ENCODE measurements around the gene NOX5. TPM values are rescaled to one million over a fixed set of nuclear protein-coding genes. Genes with fewer than 3 reads are reported as not detected.
A peak's percentile ranks its signal among the peaks of the same experiment; 100 is the strongest.
"Not testable (repeated sequence)": the region's sequence is repeated elsewhere in the genome, so short reads cannot be mapped to it uniquely, and the experiment has no call there.

Gene NOX5
- under 1 TPM; 0.38 to 0.43 (median 0.40) TPM for polyA plus RNA-seq (ENCODE audit: insufficient read length in 3 of 3)

DNA sequence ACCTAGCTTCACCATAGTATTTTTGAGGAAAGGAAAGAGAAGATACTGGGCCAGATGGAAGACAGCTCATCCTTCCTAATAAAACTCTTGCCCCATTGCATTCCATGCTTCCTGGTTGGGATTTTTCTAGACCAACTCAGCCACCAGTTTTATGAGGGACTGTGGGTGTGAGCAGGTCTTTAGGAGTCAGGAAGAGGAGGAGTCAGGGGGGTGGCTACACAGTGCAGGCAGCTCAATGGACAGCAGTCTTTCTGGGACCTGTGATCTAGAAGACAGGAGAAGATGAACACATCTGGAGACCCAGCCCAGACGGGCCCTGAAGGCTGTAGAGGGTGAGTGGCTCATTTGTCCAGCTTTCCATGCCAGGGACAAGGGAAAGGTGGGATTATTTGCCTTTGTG lies at the start of gene NOX5:
Gene NOX5 (plus strand): TSS at position 242 of the 400 bp plus-strand sequence. CDS start 41 bp downstream, at position 283.
- DNase-seq (ENCODE audit: low read depth in 3 of 3, low spot score in 2 of 3): no peak

GRCh38 chr15:68966996-68967395 lies 47.5 kb upstream of the NOX5 start:
- DNase-seq (ENCODE audit: low read depth in 3 of 3, low spot score in 2 of 3): no peak

DNA sequence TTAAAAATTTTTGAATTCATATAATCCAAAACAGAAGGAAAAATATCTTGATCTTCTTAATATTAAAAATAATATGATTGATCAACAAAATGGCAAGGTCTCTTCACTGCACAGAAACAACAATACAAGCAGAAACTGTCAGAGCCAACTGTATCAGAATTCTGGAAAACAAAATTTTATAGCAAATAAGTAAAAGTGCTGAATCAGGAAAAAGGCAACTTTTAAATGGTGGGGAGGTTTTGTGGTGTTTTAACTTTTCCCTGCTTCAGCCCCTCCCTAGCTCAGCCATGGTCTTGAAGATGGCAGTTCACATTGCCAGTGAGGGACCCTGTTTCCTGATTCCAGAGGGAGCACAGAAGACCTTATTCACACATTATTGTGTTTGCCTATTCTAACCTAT lies 46.5 kb upstream of the NOX5 start:
- DNase-seq (ENCODE audit: low read depth in 3 of 3, low spot score in 2 of 3): no peak

- DNase-seq (ENCODE audit: low read depth in 3 of 3, low spot score in 2 of 3): no peak
Measured at GRCh38 chr15:68969298-68969697, 45.2 kb upstream of the NOX5 start.

DNA sequence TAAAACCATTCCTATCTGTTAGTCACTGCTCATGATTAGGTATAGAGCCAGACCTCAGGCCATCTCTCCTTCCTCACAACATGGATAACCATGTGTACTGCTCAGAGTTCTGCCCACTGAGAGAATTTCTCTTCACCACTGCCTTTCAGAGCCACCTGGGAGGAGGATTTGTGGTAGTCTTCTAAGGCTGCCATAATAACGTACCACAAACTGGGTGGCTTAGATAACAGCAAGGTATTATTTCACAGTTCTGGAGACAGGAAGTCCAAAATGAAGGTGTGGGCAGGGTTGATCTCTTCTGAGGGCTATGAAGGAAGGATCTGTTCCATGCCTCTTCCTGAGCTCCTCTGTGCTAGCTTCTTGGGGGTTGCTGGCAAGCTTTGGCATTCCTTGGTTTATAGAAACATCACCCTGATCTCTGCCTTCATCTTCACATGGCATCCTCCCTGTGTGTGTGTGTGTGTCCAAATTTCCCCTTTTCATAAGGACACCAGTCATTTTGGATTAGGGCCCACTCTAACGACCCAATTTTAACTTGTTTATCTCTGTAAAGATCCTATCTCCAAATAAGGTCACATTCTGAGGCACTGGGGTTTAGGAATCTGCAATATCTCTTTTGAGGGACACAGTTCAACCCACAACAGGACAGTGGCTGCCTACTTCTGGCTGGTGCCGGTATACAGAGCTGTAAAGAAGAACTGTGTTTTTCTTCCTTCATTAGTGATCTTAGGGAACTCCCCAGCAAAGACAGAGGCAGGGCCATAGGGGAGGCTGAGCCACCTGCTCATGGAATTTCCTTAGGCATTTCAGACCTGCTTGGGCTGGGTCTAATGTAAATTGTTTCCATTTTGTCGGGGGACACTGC lies 42.1 kb upstream of the NOX5 start:
- DNase-seq (ENCODE audit: low read depth in 3 of 3, low spot score in 2 of 3): no peak

DNA sequence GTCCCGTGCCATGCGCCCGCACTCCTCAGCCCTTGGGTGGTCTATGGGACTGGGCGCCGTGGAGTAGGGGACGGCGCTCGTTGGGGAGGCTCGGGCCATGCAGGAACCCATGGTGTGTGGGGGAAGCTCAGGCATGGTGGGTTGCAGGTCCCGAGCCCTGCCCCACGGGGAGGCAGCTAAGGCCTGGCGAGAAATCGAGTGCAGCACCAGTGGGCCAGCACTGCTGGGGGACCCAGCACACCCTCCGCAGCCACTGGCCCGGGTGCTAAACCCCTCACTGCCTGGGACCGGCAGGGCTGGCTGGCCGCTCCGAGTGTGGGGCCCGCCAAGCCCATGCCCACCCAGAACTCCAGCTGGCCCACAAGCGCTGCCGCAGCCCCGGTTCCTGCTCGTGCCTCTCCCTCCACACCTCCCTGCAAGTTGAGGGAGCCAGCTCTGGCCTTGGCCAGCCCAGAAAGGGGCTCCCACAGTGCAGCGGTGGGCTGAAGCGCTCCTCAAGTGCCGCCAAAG lies 38.8 kb upstream of the NOX5 start:
- DNase-seq (ENCODE audit: low read depth in 3 of 3, low spot score in 2 of 3): not testable (repeated sequence)

DNA sequence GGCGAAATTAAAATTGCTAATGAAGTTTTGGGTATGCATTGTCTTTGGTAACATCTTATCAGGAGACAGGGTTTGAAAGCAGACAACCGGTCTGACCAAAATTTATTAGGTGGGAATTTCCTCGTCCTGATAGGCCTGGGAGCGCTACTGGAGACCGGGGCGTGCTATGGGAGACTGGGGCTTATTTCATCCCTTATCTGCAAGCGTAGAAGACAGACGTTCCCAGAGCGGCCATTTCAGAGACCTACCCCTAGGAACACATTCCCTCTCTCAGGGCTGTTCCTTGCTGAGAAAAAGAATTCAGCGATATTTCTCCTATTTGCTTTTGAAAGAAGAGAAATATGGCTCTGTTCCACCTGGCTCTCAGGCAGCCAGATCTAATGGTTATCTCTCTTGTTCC lies 37.1 kb upstream of the NOX5 start:
- DNase-seq (ENCODE audit: low read depth in 3 of 3, low spot score in 2 of 3): not testable (repeated sequence)

- no peak for DNase-seq (ENCODE audit: low read depth in 3 of 3, low spot score in 2 of 3)
Measured at GRCh38 chr15:68979006-68979405, 35.5 kb upstream of the NOX5 start.

- DNase-seq (ENCODE audit: low read depth in 3 of 3, low spot score in 2 of 3): no peak
Measured at GRCh38 chr15:68979816-68980215, 34.7 kb upstream of the NOX5 start.

GRCh38 chr15:68980786-68981185 lies 33.7 kb upstream of the NOX5 start:
- no peak for DNase-seq (ENCODE audit: low read depth in 3 of 3, low spot score in 2 of 3)

DNA sequence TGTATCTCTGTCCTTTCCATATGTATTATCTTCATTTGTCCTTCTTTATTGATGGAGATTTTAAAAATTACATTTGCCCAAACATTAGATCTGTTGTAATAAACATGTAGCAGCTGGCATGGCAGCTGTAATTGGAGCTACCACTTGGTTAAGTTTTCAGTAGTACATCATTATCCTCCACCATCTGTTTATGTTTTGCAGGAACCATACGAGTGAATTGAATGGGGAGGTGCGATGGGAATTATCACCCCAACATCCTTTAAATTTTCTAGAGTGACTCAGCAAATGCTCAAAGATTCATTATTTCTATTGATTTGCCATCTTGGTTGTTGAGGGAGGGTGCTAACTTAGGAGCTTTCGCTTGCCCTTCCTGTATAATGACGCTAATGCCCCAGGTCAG lies 32.6 kb upstream of the NOX5 start:
- DNase-seq (ENCODE audit: low read depth in 3 of 3, low spot score in 2 of 3): no peak

DNA sequence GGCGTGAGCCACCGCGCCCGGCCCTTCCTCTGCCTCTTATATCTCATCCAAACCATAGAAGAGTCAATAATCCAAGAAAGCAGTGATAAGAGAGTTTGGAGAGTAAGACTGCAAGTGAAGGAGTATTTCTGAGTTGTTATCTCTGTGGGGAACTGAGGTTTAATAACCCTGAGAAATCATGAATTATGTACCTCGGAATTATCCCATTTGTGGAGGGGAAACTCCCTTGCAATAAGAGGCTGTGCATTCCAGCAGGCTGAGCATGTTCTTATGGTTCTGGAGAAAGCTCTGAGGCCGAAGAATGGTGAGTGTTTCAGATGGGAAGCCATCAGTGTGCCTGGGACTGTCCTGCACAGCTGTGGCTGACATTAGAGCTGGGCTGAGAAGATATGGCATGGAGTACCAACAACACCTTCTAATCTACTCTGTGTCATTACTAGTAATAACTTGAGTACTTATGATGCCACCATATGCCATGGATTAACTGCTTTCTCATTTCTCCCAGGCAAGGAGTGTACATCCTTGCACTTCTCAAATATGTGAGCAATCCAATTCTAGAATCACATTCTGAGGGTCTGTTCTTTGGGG lies 31.4 kb upstream of the NOX5 start:
- no peak for DNase-seq (ENCODE audit: low read depth in 3 of 3, low spot score in 2 of 3)

- peak in 1 of 3 donors; percentile 29 for DNase-seq (ENCODE audit: low read depth in 3 of 3, low spot score in 2 of 3)
Measured at GRCh38 chr15:68983961-68984481, 30.5 kb upstream of the NOX5 start.

GRCh38 chr15:68984586-68984985 lies 29.9 kb upstream of the NOX5 start:
- DNase-seq (ENCODE audit: low read depth in 3 of 3, low spot score in 2 of 3): no peak

DNA sequence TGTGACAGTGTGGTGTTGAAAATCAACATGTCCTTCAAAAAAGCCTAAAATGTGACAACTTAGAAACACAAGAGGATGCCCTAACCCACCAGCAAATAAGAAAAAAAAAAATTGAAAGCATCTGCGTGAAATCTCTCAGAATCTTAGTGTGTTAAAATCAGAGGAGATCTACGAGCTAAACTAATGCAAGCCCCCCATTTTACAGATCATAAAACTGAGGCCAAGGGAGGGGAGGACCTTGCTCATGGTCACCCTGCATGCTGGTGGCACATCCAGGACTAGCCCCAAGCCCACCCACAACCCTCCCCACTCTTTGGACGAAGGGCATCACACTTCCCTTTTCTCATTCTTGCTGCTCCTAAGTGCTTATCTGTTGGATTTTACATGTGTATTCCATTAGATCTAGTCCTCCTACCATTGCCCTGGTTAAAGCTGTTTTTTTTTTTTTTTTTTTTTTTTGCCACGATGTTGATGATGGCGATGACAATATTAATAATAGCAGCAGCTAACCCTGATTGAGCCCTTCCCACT lies 29.1 kb upstream of the NOX5 start:
- no peak for DNase-seq (ENCODE audit: low read depth in 3 of 3, low spot score in 2 of 3)

- DNase-seq (ENCODE audit: low read depth in 3 of 3, low spot score in 2 of 3): no peak
Measured at GRCh38 chr15:68986322-68986721, 28.2 kb upstream of the NOX5 start.

DNA sequence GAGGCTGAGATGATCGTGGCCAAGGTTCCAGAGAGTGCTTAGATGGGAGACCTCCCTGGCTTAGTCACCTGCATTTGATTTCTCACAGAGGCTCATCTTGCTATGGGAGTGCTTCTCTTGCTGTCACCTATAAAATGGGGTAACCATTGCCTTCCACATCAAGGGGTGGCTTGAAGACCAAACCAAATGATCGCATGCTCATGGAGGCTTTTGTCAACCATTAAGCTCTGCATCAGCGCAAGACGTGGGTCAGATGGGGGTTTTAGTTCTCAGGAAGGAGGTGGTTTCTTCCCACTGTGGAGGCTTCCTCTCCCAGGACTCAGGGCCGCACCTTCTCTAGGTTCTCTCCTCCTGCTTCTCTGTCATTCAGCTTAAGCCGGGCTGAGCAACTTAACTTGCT lies 27.4 kb upstream of the NOX5 start:
- DNase-seq (ENCODE audit: low read depth in 3 of 3, low spot score in 2 of 3): no peak

DNA sequence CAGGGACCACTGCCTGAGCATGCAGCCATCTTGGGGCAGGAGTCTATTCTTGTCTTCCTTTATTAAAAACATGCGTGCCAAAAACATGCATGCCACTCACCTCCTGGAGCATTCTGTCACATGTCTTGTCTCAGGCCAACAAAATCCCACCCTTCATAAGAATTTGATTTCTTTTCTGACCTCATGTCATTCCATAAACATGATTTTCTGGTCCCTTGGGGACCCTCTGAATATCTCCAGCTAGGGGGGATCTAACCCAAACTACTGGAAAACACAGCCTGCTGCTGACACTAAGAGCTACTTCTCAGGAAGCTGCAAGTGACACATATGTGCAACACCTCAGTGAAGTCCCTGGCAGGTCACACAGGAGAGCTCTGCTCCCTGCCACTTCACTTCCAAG lies 26.8 kb upstream of the NOX5 start:
- no peak for DNase-seq (ENCODE audit: low read depth in 3 of 3, low spot score in 2 of 3)

DNA sequence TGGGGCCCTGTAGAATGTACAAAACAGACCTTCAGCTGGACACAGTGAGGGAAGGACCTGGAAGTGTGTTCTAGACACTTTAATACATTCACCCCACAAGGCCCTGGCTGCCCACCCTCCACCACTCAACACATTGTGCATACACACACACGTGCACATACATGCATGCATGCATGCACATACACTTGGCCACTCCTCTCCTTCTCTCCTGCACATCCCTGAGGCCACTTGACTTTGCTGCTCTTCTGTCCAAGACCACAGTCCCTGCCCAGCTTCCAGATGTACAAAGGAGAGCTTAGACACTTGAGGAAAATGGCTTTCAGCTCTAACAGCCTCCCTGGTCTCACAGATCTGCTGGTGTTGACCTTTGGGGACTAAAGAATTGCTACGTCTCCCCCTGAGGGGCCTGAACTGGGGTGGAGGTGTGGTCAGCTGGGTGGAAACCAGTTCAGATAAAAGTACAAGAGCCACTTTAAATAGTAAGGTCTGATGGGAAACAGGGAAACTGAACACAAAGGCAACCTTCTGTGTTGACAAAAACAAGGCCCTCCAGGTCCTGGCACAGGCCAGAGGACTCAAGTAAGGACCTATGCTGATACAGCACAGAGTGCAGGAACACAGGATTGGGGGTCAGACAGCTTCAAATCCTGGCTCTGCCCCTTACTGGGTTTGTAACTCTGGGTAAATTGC lies 24.8 kb upstream of the NOX5 start:
- DNase-seq (ENCODE audit: low read depth in 3 of 3, low spot score in 2 of 3): no peak

- DNase-seq (ENCODE audit: low read depth in 3 of 3, low spot score in 2 of 3): no peak
Measured at GRCh38 chr15:68990231-68990991, 24.1 kb upstream of the NOX5 start.
